ENCODE measurements around the gene SHISA5. TPM values are rescaled to one million over a fixed set of nuclear protein-coding genes. Genes with fewer than 3 reads are reported as not detected.

Gene SHISA5
- total and polyA plus RNA-seq, 2 experiments from 2014 or later = 146 to 166 TPM

GRCh38 chr3:48436855-48437254 is 67.1 kb downstream of the SHISA5 start:
- Mint-ChIP-seq H3K4me3 (no peak overlapping the region), H3K27ac (no peak overlapping the region), H3K4me1 (peaks cover 22% of the 10 kb centered on the region), H3K36me3 (ENCODE audit: low read depth) (peaks cover 42% of the 10 kb centered on the region), H3K27me3 (ENCODE audit: insufficient read depth, low read depth, poor library complexity) (peaks cover 6% of the 10 kb centered on the region), H3K9me3 (no peaks in the 10 kb centered on the region)
- TF ChIP-seq, protein P1, sequence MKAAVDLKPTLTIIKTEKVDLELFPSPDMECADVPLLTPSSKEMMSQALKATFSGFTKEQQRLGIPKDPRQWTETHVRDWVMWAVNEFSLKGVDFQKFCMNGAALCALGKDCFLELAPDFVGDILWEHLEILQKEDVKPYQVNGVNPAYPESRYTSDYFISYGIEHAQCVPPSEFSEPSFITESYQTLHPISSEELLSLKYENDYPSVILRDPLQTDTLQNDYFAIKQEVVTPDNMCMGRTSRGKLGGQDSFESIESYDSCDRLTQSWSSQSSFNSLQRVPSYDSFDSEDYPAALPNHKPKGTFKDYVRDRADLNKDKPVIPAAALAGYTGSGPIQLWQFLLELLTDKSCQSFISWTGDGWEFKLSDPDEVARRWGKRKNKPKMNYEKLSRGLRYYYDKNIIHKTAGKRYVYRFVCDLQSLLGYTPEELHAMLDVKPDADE (IDR thresholded peaks at IDR 0.05) = no peak
- TF ChIP-seq ZNF114 (CRISPR knock-in tag; IDR thresholded peaks at IDR 0.05) (no peak), ZNF331 (CRISPR knock-in tag; IDR thresholded peaks at IDR 0.05; ENCODE audit: low read depth) (no peak), EZH2phosphoT487 (IDR thresholded peaks at IDR 0.05; ENCODE audit: unreplicated experiment) (no peak), POLR2AphosphoS5 (IDR thresholded peaks at IDR 0.05; ENCODE audit: low read depth) (no peak), CREB1 (CRISPR knock-in tag; IDR thresholded peaks at IDR 0.05; ENCODE audit: low read depth) (no peak), NANOG (IDR thresholded peaks at IDR 0.05; ENCODE audit: borderline replicate concordance) (no peak), REST (IDR thresholded peaks at IDR 0.05; ENCODE audit: unreplicated experiment) (no peak)
- TF ChIP-seq, protein P2, sequence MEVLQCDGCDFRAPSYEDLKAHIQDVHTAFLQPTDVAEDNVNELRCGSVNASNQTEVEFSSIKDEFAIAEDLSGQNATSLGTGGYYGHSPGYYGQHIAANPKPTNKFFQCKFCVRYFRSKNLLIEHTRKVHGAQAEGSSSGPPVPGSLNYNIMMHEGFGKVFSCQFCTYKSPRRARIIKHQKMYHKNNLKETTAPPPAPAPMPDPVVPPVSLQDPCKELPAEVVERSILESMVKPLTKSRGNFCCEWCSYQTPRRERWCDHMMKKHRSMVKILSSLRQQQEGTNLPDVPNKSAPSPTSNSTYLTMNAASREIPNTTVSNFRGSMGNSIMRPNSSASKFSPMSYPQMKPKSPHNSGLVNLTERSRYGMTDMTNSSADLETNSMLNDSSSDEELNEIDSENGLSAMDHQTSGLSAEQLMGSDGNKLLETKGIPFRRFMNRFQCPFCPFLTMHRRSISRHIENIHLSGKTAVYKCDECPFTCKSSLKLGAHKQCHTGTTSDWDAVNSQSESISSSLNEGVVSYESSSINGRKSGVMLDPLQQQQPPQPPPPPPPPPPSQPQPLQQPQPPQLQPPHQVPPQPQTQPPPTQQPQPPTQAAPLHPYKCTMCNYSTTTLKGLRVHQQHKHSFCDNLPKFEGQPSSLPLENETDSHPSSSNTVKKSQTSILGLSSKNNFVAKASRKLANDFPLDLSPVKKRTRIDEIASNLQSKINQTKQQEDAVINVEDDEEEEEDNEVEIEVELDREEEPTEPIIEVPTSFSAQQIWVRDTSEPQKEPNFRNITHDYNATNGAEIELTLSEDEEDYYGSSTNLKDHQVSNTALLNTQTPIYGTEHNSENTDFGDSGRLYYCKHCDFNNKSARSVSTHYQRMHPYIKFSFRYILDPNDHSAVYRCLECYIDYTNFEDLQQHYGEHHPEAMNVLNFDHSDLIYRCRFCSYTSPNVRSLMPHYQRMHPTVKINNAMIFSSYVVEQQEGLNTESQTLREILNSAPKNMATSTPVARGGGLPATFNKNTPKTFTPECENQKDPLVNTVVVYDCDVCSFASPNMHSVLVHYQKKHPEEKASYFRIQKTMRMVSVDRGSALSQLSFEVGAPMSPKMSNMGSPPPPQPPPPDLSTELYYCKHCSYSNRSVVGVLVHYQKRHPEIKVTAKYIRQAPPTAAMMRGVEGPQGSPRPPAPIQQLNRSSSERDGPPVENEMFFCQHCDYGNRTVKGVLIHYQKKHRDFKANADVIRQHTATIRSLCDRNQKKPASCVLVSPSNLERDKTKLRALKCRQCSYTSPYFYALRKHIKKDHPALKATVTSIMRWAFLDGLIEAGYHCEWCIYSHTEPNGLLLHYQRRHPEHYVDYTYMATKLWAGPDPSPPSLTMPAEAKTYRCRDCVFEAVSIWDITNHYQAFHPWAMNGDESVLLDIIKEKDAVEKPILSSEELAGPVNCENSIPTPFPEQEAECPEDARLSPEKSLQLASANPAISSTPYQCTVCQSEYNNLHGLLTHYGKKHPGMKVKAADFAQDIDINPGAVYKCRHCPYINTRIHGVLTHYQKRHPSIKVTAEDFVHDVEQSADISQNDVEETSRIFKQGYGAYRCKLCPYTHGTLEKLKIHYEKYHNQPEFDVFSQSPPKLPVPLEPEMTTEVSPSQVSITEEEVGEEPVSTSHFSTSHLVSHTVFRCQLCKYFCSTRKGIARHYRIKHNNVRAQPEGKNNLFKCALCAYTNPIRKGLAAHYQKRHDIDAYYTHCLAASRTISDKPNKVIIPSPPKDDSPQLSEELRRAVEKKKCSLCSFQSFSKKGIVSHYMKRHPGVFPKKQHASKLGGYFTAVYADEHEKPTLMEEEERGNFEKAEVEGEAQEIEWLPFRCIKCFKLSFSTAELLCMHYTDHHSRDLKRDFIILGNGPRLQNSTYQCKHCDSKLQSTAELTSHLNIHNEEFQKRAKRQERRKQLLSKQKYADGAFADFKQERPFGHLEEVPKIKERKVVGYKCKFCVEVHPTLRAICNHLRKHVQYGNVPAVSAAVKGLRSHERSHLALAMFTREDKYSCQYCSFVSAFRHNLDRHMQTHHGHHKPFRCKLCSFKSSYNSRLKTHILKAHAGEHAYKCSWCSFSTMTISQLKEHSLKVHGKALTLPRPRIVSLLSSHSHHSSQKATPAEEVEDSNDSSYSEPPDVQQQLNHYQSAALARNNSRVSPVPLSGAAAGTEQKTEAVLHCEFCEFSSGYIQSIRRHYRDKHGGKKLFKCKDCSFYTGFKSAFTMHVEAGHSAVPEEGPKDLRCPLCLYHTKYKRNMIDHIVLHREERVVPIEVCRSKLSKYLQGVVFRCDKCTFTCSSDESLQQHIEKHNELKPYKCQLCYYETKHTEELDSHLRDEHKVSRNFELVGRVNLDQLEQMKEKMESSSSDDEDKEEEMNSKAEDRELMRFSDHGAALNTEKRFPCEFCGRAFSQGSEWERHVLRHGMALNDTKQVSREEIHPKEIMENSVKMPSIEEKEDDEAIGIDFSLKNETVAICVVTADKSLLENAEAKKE (CRISPR knock-in tag; IDR thresholded peaks at IDR 0.05) = no peak
- no peak overlapping the region for H2AFZ ChIP-seq
- no peak overlapping the region for H3K4me3 ChIP-seq
- peaks cover 6% of the 10 kb centered on the region for H4K20me1 ChIP-seq (replicated peaks; ENCODE audit: insufficient read depth)
- H3K36me3 ChIP-seq (ENCODE audit: insufficient read depth) = peaks cover 14% of the 10 kb centered on the region
- no peak for ATAC-seq
- peaks cover 10% of the 10 kb centered on the region; the same call in 1 of the 2 replicates for H3K4me1 ChIP-seq (ENCODE audit: insufficient read depth)
- peaks cover 40% of the 10 kb centered on the region for H3F3A ChIP-seq (replicated peaks; ENCODE audit: low read depth)
- H3K27me3 ChIP-seq (ENCODE audit: insufficient read depth) = no peaks in the 10 kb centered on the region
- peaks cover 45% of the 10 kb centered on the region for H3K79me2 ChIP-seq (replicated peaks; ENCODE audit: insufficient read depth)
- no peak overlapping the region for H3K4me2 ChIP-seq
- H3K27ac ChIP-seq (ENCODE audit: low read depth) = no peak overlapping the region
- no peak for DNase-seq (ENCODE audit: low spot score)
- H3K9me2 ChIP-seq (ENCODE audit: insufficient read depth) = no peaks in the 10 kb centered on the region

Measured in GM23338 (cell line).